GM21717 (cell line): ENCODE measurements around the gene PMAIP1.

Source experiments
- ATAC-seq: cut with Tn5 transposase; IDR thresholded peaks from one replicate; pipeline ENCODE4 v1.9.1; 2021; ENCODE audit warnings: mild to moderate bottlenecking, moderate library complexity; ENCODE audit not compliant: unreplicated experiment

PMAIP1 gene

DNA sequence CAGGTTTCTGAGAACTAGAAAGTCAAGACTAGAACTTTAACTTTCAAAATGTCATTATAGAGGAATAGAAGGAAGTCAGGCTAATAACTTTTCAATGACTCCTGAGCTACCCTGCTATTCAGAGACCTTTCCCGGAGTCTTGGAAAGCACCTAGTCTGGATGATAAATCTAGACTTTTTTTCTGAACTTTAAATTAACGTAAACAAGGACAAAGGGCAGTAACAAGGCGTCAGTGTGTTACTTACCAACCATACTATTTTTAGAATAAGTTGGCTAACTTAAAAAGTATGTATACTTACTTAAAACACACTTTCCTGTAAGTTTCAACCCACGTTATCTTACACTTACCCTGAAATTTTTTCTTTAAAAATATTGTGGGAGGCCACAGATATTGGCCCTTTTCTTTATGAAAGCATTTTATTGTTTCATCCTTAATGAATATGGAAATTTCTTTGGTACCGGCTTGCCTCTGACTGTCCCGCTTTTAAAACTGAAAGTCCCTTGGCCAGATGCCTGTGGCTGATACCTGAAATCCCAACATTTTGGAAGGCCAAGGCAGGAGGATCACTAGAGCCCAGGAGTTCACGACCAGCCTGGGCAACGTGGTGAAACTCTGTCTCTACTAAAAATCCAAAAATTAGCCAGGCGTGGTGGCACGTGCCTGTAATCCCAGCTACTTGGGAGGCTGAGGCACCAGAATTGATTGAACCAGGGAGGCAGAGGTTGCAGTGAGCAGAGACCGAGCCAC lies 9.7 kb downstream of the PMAIP1 start:
- no peak for ATAC-seq

- ATAC-seq = no peak
Measured at GRCh38 chr18:59910967-59911366, 11.2 kb downstream of the PMAIP1 start.

GRCh38 chr18:59911600-59911999 lies 11.8 kb downstream of the PMAIP1 start:
- ATAC-seq = no peak

DNA sequence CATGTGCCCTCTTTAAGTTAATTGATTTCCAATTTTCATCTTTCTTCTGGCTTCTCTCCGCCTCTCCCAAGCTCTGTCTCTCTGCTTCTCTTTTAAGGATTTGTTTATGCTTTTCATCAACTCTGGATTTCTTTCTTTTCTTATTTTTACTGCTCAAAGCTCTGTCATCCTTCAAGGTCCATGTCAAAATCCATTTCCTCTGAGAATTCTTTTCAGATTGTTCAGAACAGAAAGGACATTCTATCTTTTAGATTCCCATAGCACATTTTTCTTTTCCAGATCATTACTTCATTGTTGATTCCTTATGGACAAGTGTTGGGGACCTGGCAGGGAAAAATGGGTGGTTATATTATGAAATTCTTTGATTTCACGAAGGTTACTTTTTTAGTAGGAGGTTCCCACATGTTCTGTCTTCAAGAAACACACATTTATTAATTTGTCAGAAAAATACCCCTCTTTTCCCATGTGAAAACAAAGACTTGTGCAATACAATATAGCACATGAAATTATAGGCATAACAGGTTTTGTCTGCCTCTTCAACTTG lies 12.3 kb downstream of the PMAIP1 start:
- no peak for ATAC-seq

DNA sequence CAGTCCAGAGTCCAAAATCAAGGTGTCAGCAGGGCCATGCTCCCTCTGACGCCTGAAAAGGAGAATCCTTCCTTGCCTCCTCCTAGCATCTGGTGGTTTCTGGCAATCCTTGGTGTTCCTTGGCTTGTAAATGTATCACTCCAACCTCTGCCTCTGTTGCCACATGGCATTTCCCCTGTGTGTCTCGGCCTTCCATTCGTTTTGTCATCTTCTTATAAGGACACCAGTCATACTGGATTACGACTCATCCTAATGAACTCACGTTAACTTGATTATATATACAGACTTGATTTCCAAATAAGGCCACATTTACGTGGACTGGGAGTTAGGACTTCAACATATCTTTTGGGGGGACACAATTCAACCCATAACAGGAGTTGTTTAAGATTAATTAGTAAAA lies 15.8 kb downstream of the PMAIP1 start:
- no peak for ATAC-seq

DNA sequence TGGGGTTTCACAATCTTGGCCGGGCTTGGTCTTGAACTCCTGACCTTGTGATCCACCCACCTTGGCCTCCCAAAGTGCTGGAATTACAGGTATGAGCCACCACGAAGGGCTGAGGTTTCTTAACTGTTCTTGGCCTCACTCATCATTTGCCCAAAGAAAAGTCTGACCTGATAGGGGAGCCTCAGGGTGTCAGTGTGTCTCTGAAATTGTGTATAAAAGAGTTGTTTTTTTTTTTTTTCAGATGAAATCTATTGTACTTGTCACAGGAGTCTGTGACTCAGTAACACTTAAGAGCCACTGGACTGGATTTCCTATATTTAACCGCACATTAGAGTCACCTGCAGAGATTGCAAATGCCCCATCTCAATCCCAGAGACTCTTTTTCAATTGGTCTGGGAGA lies 16.9 kb downstream of the PMAIP1 start:
- ATAC-seq = no peak

DNA sequence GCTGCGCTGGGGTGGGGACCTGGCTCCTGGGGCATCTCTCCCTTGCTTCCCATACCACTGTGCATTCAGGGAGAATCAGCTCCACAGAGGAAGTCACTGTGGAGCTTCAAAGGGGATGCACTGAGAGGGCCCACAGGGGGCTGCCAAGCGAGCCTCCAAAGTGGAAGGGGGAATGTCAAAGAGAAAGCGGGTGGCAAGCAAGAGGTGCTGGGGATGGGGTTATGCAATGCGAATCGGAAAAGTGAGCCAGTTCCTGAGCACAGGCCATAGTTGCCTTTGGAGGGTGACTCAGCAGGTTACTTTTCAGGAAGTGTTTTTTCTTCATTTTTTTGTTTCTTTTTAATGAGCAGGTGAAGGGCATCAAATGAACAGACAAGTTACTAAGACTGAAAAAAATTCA lies 17.6 kb downstream of the PMAIP1 start:
- ATAC-seq = no peak

GRCh38 chr18:59918320-59918755 lies 18.5 kb downstream of the PMAIP1 start:
- ATAC-seq = peak; percentile 52

GRCh38 chr18:59918997-59919396 lies 19.2 kb downstream of the PMAIP1 start:
- ATAC-seq = no peak

- ATAC-seq = peak; percentile 45
Measured at GRCh38 chr18:59921384-59921891, 21.6 kb downstream of the PMAIP1 start.

- peak; percentile 31 for ATAC-seq
Measured at GRCh38 chr18:59923539-59924196, 23.9 kb downstream of the PMAIP1 start.

DNA sequence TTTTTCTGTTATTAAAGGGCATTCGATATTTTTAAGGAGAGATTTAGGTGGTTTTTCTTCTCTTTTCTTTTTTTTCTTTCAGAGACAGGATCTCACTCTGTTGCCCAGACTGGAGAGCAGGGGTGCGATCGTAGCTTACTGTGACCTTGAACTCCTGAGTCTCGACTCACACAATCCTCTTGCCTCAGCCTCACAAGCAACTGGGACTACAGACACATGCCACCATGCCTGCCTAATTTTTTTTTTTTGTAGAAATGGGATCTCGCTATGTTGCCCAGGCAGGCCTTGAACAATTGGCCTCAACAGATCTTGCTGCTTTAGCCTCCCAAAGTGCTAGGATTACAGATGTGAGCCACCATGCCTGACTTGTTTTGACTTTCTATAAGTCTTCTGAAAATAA lies 26.3 kb downstream of the PMAIP1 start:
- no peak for ATAC-seq

- peak; percentile 89 for ATAC-seq
Measured at GRCh38 chr18:59927246-59927825, 27.5 kb downstream of the PMAIP1 start.

DNA sequence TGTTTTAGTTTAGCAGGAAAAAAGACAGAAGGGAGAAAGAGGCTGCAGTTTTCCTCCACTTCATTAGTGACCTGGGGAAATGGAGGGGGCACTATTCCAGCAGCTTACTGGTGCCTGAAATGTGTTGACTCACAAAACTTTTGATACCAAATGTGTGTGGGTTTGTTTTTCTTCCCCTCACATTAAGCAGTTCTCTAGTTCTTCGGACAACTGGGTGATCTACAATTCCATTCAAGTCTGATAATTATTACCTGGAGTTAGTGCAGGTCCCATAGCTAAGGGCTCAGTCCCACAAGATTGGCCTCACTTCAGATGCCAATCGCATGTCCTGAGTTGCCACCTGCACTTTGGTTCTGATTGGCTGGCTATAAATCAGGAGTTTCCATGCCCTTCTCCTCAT lies 28.4 kb downstream of the PMAIP1 start:
- no peak for ATAC-seq

- ATAC-seq = no peak
Measured at GRCh38 chr18:59929621-59930295, 30.0 kb downstream of the PMAIP1 start.

DNA sequence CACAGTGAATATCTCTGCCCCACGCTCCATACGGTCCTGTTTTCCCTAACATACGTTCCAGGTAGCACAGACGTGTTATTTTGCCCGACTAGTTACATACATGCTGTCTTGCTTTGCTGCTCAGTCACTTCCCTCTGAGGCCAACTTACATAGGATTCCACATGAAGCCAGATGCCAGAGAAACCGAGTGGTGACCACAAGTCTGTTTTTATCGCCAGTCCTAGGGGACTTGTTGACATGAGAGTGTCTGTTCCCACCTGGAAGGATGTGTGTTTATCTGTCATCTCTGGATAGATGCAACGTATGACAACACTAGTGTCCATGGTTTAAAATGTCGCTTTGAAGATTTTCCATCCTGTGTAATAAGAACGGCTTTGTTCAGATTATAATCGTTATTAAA lies 32.6 kb downstream of the PMAIP1 start:
- no peak for ATAC-seq

DNA sequence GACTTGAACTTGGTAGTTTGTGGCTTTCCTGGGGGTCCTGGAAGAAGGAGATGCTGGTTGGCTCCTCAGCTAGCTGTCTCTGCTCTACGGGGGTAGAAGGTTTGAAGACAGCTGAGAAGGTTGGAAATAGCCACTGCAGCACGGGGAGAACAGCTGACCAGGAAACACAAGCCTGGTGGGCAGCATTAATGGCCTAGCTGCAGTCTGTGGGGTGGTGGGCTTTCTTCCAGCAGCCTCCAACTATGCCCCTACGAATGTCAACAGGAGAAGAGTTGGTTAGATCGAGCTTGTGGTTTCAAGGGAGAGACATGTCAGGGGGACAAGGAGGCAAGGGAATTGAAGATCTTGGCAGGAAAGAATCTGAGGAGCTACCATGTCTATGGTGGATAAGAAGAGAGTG lies 38.9 kb downstream of the PMAIP1 start:
- ATAC-seq = no peak

DNA sequence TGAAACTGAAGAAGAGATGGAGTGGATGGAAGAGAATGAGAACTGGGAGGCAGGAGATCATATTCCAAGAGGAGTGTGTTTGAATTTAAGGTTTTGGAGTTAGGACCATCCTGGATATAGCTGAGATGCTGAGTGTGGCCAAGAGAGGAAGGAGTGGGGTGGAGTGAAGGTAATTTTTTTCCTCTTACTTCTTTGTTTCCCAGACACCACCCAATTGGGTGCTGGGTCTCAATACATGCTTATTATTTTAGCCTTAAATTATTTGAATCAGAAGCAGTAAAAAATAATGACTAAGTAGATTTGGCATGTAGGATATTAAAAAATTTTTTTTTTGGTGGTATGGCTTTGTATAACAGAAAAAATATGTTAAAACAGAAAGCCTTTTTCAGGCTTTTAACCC lies 39.3 kb downstream of the PMAIP1 start:
- ATAC-seq = no peak

DNA sequence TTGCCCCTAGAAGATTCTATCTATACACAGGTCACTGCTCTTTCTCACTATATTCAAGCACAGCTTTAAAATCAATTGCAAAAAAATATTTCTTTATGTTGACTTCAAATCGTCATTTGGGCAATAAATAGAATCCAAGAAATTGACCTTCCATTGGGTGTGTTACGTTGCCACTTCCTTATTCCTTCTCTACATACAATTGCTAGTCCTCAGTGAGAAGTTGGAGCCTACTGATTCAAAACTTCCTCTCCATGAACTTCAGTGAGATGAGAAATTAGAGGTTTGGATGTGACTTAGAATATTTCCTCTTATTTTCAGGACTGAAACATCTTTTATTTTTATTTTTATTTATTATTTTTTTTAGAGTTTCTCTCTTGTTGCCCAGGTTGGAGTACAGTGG lies 40.3 kb downstream of the PMAIP1 start:
- ATAC-seq = no peak

GRCh38 chr18:59941331-59941730 lies 41.5 kb downstream of the PMAIP1 start:
- no peak for ATAC-seq

GRCh38 chr18:59942601-59943000 lies 42.8 kb downstream of the PMAIP1 start:
- ATAC-seq = no peak
